ENCODE measurements around the gene MCTP1. TPM values are rescaled to one million over a fixed set of nuclear protein-coding genes. Genes with fewer than 3 reads are reported as not detected.

The MCTP1 gene
- total RNA-seq, 1 donor from 2014 or later: 3.4 TPM

DNA sequence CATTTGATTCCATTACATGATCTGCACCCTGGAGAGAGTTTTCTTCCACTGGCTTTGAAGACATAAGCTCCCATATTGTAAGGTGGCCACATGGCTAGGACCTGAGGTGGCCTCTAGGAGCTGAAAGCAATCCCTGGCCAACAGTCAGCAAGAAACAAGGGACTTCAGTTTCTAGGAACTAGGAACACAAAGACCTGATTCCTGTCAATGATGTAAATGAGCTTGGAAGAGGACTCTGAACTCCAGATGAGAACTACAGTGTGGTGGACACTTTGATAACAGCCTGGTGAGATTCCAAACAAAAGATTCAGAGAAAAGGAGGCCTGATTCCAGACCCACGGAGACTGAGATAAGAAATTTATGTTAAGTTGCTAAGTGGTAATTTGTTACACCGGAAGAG lies 129.0 kb downstream of the MCTP1 start:
- DNase-seq (ENCODE audit: low spot score): no peak
- Mint-ChIP-seq H3K9me3 (ENCODE audit: low read depth) (no peaks in the 10 kb centered on the region), H3K27ac (ENCODE audit: unreplicated experiment) (no peak overlapping the region), H3K27me3 (ENCODE audit: low read depth) (peaks cover 8% of the 10 kb centered on the region), H3K4me3 (ENCODE audit: unreplicated experiment) (no peak overlapping the region), H3K4me1 (ENCODE audit: low read depth) (peaks cover 8% of the 10 kb centered on the region), H3K36me3 (ENCODE audit: low read depth) (no peaks in the 10 kb centered on the region)
- TF ChIP-seq, protein P1, sequence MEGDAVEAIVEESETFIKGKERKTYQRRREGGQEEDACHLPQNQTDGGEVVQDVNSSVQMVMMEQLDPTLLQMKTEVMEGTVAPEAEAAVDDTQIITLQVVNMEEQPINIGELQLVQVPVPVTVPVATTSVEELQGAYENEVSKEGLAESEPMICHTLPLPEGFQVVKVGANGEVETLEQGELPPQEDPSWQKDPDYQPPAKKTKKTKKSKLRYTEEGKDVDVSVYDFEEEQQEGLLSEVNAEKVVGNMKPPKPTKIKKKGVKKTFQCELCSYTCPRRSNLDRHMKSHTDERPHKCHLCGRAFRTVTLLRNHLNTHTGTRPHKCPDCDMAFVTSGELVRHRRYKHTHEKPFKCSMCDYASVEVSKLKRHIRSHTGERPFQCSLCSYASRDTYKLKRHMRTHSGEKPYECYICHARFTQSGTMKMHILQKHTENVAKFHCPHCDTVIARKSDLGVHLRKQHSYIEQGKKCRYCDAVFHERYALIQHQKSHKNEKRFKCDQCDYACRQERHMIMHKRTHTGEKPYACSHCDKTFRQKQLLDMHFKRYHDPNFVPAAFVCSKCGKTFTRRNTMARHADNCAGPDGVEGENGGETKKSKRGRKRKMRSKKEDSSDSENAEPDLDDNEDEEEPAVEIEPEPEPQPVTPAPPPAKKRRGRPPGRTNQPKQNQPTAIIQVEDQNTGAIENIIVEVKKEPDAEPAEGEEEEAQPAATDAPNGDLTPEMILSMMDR (IDR thresholded peaks at IDR 0.05): no peak

DNA sequence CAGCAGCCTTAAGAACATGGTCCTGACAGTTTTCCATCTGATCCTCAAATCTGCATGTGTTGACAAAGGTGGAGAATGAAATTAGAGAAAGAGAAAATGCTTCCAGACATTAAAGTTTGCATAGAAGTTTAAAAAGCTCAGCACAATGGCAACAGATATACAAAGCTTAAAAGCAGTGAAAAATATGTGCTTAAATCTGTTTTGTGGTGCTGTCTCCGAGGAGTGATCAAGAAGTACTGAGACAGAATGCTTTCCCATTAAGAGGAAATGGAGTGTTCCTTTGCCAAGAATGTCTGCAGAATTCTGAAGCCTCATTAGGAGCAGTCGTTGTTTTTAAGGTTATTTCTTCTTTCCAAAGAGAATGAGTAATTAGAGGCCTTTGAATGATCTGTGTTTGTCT lies 131.4 kb downstream of the MCTP1 start:
- DNase-seq (ENCODE audit: low spot score): no peak
- H3K4me3 Mint-ChIP-seq (ENCODE audit: unreplicated experiment): no peak overlapping the region
- peaks cover 2% of the 10 kb centered on the region for H3K9me3 Mint-ChIP-seq (ENCODE audit: low read depth)
- H3K4me1 Mint-ChIP-seq (ENCODE audit: low read depth): peaks cover 8% of the 10 kb centered on the region
- TF ChIP-seq, protein P1 (IDR thresholded peaks at IDR 0.05): no peak
- H3K36me3 Mint-ChIP-seq (ENCODE audit: low read depth): no peaks in the 10 kb centered on the region
- no peaks in the 10 kb centered on the region for H3K27me3 Mint-ChIP-seq (ENCODE audit: low read depth)
- no peak overlapping the region for H3K27ac Mint-ChIP-seq (ENCODE audit: unreplicated experiment)

DNA sequence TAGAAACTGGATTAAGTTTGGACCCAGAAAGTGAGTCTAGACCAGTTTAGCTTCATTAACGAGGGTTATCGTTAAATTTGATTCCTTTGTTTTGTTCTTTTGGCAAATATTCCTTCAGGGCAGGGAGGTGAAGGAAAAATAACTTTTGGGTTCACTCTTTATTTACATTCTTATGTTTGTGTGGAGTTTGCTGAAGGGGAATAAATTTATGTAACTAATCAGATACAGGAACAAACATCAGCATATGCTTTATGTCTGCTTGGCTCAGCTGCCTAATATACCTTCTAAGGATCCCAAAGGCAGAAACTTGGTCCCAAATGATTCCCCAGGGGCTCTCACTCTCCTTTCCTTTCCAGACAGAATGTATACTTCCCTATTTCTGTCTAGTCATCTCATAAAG lies 132.4 kb downstream of the MCTP1 start:
- H3K4me1 Mint-ChIP-seq (ENCODE audit: low read depth): peaks cover 8% of the 10 kb centered on the region
- H3K4me3 Mint-ChIP-seq (ENCODE audit: unreplicated experiment): no peak overlapping the region
- peaks cover 5% of the 10 kb centered on the region for H3K36me3 Mint-ChIP-seq (ENCODE audit: low read depth)
- no peak for DNase-seq (ENCODE audit: low spot score)
- TF ChIP-seq, protein P1 (IDR thresholded peaks at IDR 0.05): no peak
- H3K27ac Mint-ChIP-seq (ENCODE audit: unreplicated experiment): no peak overlapping the region
- peaks cover 12% of the 10 kb centered on the region for H3K9me3 Mint-ChIP-seq (ENCODE audit: low read depth)
- no peaks in the 10 kb centered on the region for H3K27me3 Mint-ChIP-seq (ENCODE audit: low read depth)

DNA sequence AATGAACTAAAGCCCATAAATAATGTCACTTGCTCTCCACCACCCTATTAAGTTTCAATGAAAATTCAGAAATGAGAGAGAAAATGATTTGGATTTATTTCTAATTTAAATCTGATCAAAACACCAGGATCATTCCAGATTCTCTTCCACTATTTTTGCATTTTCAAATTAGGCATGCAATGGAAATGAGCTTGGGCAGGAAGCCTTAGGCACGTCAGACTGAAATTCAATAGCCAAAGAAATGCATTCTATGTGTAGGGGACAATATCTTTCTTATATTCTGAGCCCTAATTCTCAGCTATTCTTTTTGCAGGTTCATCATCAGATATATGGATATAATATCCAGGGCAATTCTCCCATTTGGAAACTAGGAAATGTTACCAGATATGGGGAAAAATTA lies 132.8 kb downstream of the MCTP1 start:
- H3K36me3 Mint-ChIP-seq (ENCODE audit: low read depth): peaks cover 6% of the 10 kb centered on the region

DNA sequence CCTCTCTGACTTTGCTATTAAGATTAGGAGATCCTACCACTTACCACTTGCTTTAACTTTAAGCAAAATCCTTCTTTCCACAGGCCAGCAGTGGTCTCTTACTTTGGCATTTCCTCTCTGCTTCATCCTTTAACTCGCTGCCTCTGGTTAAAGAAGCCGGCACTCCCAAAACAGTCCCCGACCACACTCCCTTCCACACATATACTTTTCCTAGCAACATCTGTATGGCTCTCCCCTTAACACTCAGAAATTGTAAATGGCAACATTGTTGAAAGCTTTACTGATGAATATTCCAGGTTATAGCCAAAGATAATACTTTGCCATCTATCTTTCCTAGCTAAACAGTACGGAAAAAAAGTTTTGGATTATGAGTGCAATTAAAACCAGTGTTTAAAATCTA lies 133.2 kb downstream of the MCTP1 start:
- peaks cover 8% of the 10 kb centered on the region for H3K4me1 Mint-ChIP-seq (ENCODE audit: low read depth)
- H3K36me3 Mint-ChIP-seq (ENCODE audit: low read depth): peaks cover 6% of the 10 kb centered on the region
- no peak for DNase-seq (ENCODE audit: low spot score)
- no peaks in the 10 kb centered on the region for H3K27me3 Mint-ChIP-seq (ENCODE audit: low read depth)
- peaks cover 17% of the 10 kb centered on the region for H3K9me3 Mint-ChIP-seq (ENCODE audit: low read depth)
- H3K27ac Mint-ChIP-seq (ENCODE audit: unreplicated experiment): no peak overlapping the region
- TF ChIP-seq, protein P1 (IDR thresholded peaks at IDR 0.05): no peak
- H3K4me3 Mint-ChIP-seq (ENCODE audit: unreplicated experiment): no peak overlapping the region

More for the DNA sequence above, 132.8 kb downstream of the MCTP1 start:
- Mint-ChIP-seq H3K4me1 (ENCODE audit: low read depth) (peaks cover 8% of the 10 kb centered on the region), H3K9me3 (ENCODE audit: low read depth) (peaks cover 15% of the 10 kb centered on the region), H3K27me3 (ENCODE audit: low read depth) (no peaks in the 10 kb centered on the region), H3K4me3 (ENCODE audit: unreplicated experiment) (no peak overlapping the region), H3K27ac (ENCODE audit: unreplicated experiment) (no peak overlapping the region)
- no peak for DNase-seq (ENCODE audit: low spot score)
- TF ChIP-seq, protein P1 (IDR thresholded peaks at IDR 0.05): no peak
